ENCODE data around the gene GPC3. TPM values are rescaled to one million over a fixed set of nuclear protein-coding genes. Genes with fewer than 3 reads are reported as not detected.

Gene GPC3
- total RNA-seq, 1 donor from 2014 or later, result 628 TPM

GRCh38 chrX:133538148-133538547 lies 447.2 kb downstream of the GPC3 start:
- TF ChIP-seq CTCF (conservative IDR thresholded peaks at IDR 0.05), result no peak
- peaks cover 25% of the 10 kb centered on the region for H3K4me1 Mint-ChIP-seq (ENCODE audit: unreplicated experiment)
- H3K27me3 Mint-ChIP-seq, result no peaks in the 10 kb centered on the region
- peak overlapping the region; percentile 16 for H3K27ac Mint-ChIP-seq
- H3K4me3 Mint-ChIP-seq, result no peak overlapping the region
- peaks cover 10% of the 10 kb centered on the region for H3K36me3 Mint-ChIP-seq
- DNase-seq (ENCODE audit: extremely low spot score, unreplicated experiment), result no peak
- no peaks in the 10 kb centered on the region for H3K9me3 Mint-ChIP-seq

GRCh38 chrX:133537142-133537541 lies 448.3 kb downstream of the GPC3 start:
- Mint-ChIP-seq H3K36me3 (peaks cover 17% of the 10 kb centered on the region), H3K4me3 (no peak overlapping the region), H3K27me3 (no peaks in the 10 kb centered on the region), H3K27ac (no peak overlapping the region), H3K4me1 (ENCODE audit: unreplicated experiment) (peaks cover 18% of the 10 kb centered on the region), H3K9me3 (no peaks in the 10 kb centered on the region)
- no peak for DNase-seq (ENCODE audit: extremely low spot score, unreplicated experiment)
- no peak for TF ChIP-seq CTCF (conservative IDR thresholded peaks at IDR 0.05)

- TF ChIP-seq CTCF (conservative IDR thresholded peaks at IDR 0.05), result no peak
- H3K27me3 Mint-ChIP-seq, result no peaks in the 10 kb centered on the region
- H3K4me1 Mint-ChIP-seq (ENCODE audit: unreplicated experiment), result peaks cover 12% of the 10 kb centered on the region
- peaks cover 20% of the 10 kb centered on the region for H3K36me3 Mint-ChIP-seq
- H3K4me3 Mint-ChIP-seq, result no peak overlapping the region
- H3K27ac Mint-ChIP-seq, result no peak overlapping the region
- H3K9me3 Mint-ChIP-seq, result no peaks in the 10 kb centered on the region
- no peak for DNase-seq (ENCODE audit: extremely low spot score, unreplicated experiment)
Observed at GRCh38 chrX:133535066-133535465, 450.3 kb downstream of the GPC3 start.

GRCh38 chrX:133534172-133534571 lies 451.2 kb downstream of the GPC3 start:
- DNase-seq (ENCODE audit: extremely low spot score, unreplicated experiment), result no peak
- no peak for TF ChIP-seq CTCF (conservative IDR thresholded peaks at IDR 0.05)
- Mint-ChIP-seq H3K4me1 (ENCODE audit: unreplicated experiment) (peaks cover 12% of the 10 kb centered on the region), H3K9me3 (no peaks in the 10 kb centered on the region), H3K27ac (no peak overlapping the region), H3K36me3 (peaks cover 20% of the 10 kb centered on the region), H3K4me3 (no peak overlapping the region), H3K27me3 (no peaks in the 10 kb centered on the region)

- Mint-ChIP-seq H3K4me3 (no peak overlapping the region), H3K4me1 (ENCODE audit: unreplicated experiment) (peaks cover 9% of the 10 kb centered on the region)
Observed at GRCh38 chrX:133533249-133533648, 452.1 kb downstream of the GPC3 start.

More at GRCh38 chrX:133533249-133533648, 452.1 kb downstream of the GPC3 start:
- DNase-seq (ENCODE audit: extremely low spot score, unreplicated experiment), result no peak
- Mint-ChIP-seq H3K9me3 (no peaks in the 10 kb centered on the region), H3K36me3 (peaks cover 20% of the 10 kb centered on the region), H3K27me3 (no peaks in the 10 kb centered on the region), H3K27ac (no peak overlapping the region)
- no peak for TF ChIP-seq CTCF (conservative IDR thresholded peaks at IDR 0.05)

Data from type B pancreatic cell (in vitro differentiated cells).